Panc1 (cell line): ENCODE measurements around the gene FRMD4A. TPM values are rescaled to one million over a fixed set of nuclear protein-coding genes. Genes with fewer than 3 reads are reported as not detected.

Experiments
- ATAC-seq: fragments of 200-7000 bp; cut with Tn5 transposase; 2 replicates; pipeline ENCODE4 v1.9.1; 2020; ENCODE audit warnings: mild to moderate bottlenecking, moderate library complexity
- BruUV-seq: library from RNA; stranded (reverse); fragments of 400-500 nt; replicated peaks from 2 replicates; lab custom pipeline; 2021; lab: Mats Ljungman, UMichigan
- CTCF ChIA-PET: fragments of 300-600 bp; sonication (Branson Sonifier 250); formaldehyde crosslinking; loops from one replicate; lab custom pipeline; 2022; ENCODE audit warnings: antibody characterized with exemption; lab: Charles Lee
- POLR2A ChIA-PET: fragments of 300-600 bp; sonication (Branson Sonifier 250); formaldehyde crosslinking; loops from one replicate; lab custom pipeline; 2022; ENCODE audit warnings: antibody characterized with exemption; lab: Charles Lee
- DNase-seq: peaks from one replicate; pipeline ENCODE4 v3.0.0-alpha.2; 2010; ENCODE audit warnings: low read depth, low spot score
- H3K27ac ChIP-seq: 2 replicates; pipeline ENCODE4 v1.5.1; 2011; ENCODE audit warnings: mild to moderate bottlenecking, low read length, inconsistent platforms
- H3K27me3 ChIP-seq: fragments of 200-500 bp; sonication (Bioruptor generic); 2 replicates; pipeline ENCODE4 v1.6.0; 2014; ENCODE audit warnings: low read length, inconsistent platforms; ENCODE audit not compliant: control insufficient read depth, insufficient read depth
- H3K36me3 ChIP-seq: fragments of 200-500 bp; sonication (Bioruptor generic); 2 replicates; pipeline ENCODE4 v1.5.1; 2014; ENCODE audit warnings: inconsistent platforms, mild to moderate bottlenecking, low read length, moderate library complexity; ENCODE audit not compliant: control insufficient read depth, insufficient read depth
- H3K4me1 ChIP-seq: 2 replicates; pipeline ENCODE4 v1.5.1; 2011; ENCODE audit warnings: inconsistent platforms, mild to moderate bottlenecking, low read length, moderate library complexity; ENCODE audit not compliant: control insufficient read depth, insufficient read depth
- H3K4me3 ChIP-seq, 2 experiments: 2 replicates each; pipeline ENCODE4 v1.5.1; 2011 to 2012; ENCODE audit warnings: low read depth in 2 of 2, low read length in 2 of 2, mild to moderate bottlenecking in 2 of 2, inconsistent platforms in 1 of 2, moderate library complexity in 1 of 2
- H3K9me3 ChIP-seq: fragments of 200-500 bp; sonication (Bioruptor generic); 2 replicates; pipeline ENCODE4 v1.5.1; 2014; ENCODE audit warnings: low read depth, mild to moderate bottlenecking, inconsistent platforms, low read length, moderate library complexity; ENCODE audit not compliant: control insufficient read depth, insufficient read depth
- CTCF ChIP-seq: fragments of 450-650 bp; IDR thresholded peaks from 2 replicates; pipeline ENCODE4 v1.5.1; 2017; ENCODE audit warnings: mild to moderate bottlenecking
- POLR2AphosphoS5 ChIP-seq: IDR thresholded peaks from 2 replicates; pipeline ENCODE4 v1.6.1; 2012; ENCODE audit warnings: mild to moderate bottlenecking, low read depth, low read length, moderate library complexity
- SIN3A ChIP-seq: IDR thresholded peaks from 2 replicates; pipeline ENCODE4 v1.6.1; 2012; ENCODE audit warnings: low read depth, mild to moderate bottlenecking, low read length, moderate library complexity, borderline replicate concordance; ENCODE audit not compliant: insufficient read depth
- TCF7L2 ChIP-seq: IDR thresholded peaks from 2 replicates; pipeline ENCODE4 v1.6.1; 2011; ENCODE audit warnings: mild to moderate bottlenecking, low read depth, low read length, inconsistent platforms
- in situ Hi-C: cut with HindIII; loops from 2 replicates; pipeline ENCODE4 v1.10.0; 2016; ENCODE audit warnings: low sequenced_read_pairs, low pct_unique_long_range_greater_than_20kb
- intact Hi-C: fragments of 100-400 bp; cut with micrococcal nuclease; formaldehyde crosslinking; loops from one replicate; pipeline ENCODE4 v1.10.0; 2022; ENCODE audit not compliant: unreplicated experiment
- total RNA-seq: library from RNA; stranded (reverse); gene quantifications from one replicate; pipeline ENCODE4 v1.2.1, GENCODE V29; 2021; ENCODE audit not compliant: unreplicated experiment
- TF ChIP-seq, protein P1 (sequence below), 2 experiments: IDR thresholded peaks; 2 replicates each; pipeline ENCODE4 v1.6.1; 2011 to 2012; ENCODE audit warnings: low read depth in 2 of 2, control low read depth in 1 of 2, low read length in 1 of 2, mild to moderate bottlenecking in 1 of 2, moderate library complexity in 1 of 2; ENCODE audit not compliant: insufficient read depth in 1 of 2

Gene FRMD4A
- total RNA-seq, 1 experiment from 2014 or later = 7.1 TPM

- DNase-seq = no peak
- Histone ChIP-seq H3K36me3 (no peaks in the 10 kb centered on the region), H3K27ac (no peak overlapping the region), H3K9me3 (no peaks in the 10 kb centered on the region), H3K4me1 (no peaks in the 10 kb centered on the region), H3K4me3 (no peak overlapping the region), H3K27me3 (no peaks in the 10 kb centered on the region)
- in situ Hi-C loops (no loop called here), intact Hi-C loops (no loop called here)
- BruUV-seq = no TSS peak
- ChIA-PET POLR2A (no interaction called here), CTCF (no interaction called here)
- TF ChIP-seq, protein P1, sequence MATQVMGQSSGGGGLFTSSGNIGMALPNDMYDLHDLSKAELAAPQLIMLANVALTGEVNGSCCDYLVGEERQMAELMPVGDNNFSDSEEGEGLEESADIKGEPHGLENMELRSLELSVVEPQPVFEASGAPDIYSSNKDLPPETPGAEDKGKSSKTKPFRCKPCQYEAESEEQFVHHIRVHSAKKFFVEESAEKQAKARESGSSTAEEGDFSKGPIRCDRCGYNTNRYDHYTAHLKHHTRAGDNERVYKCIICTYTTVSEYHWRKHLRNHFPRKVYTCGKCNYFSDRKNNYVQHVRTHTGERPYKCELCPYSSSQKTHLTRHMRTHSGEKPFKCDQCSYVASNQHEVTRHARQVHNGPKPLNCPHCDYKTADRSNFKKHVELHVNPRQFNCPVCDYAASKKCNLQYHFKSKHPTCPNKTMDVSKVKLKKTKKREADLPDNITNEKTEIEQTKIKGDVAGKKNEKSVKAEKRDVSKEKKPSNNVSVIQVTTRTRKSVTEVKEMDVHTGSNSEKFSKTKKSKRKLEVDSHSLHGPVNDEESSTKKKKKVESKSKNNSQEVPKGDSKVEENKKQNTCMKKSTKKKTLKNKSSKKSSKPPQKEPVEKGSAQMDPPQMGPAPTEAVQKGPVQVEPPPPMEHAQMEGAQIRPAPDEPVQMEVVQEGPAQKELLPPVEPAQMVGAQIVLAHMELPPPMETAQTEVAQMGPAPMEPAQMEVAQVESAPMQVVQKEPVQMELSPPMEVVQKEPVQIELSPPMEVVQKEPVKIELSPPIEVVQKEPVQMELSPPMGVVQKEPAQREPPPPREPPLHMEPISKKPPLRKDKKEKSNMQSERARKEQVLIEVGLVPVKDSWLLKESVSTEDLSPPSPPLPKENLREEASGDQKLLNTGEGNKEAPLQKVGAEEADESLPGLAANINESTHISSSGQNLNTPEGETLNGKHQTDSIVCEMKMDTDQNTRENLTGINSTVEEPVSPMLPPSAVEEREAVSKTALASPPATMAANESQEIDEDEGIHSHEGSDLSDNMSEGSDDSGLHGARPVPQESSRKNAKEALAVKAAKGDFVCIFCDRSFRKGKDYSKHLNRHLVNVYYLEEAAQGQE (IDR thresholded peaks at IDR 0.05; ENCODE audit: insufficient read depth in 1 of 2, low read depth in 2 of 2, low read length in 1 of 2) = no peak
- TF ChIP-seq CTCF (no peak), SIN3A (no peak)
- ATAC-seq = no peak
Observed at GRCh38 chr10:14080795-14081194, 249.9 kb downstream of the FRMD4A start.

GRCh38 chr10:14077430-14077829 lies 253.3 kb downstream of the FRMD4A start:
- in situ Hi-C loops = no loop called here
- no TSS peak for BruUV-seq

More at GRCh38 chr10:14077430-14077829, 253.3 kb downstream of the FRMD4A start:
- TF ChIP-seq CTCF (no peak), POLR2AphosphoS5 (no peak), TCF7L2 (no peak), SIN3A (no peak)
- TF ChIP-seq, protein P1 (IDR thresholded peaks at IDR 0.05; ENCODE audit: insufficient read depth in 1 of 2, low read depth in 2 of 2, low read length in 1 of 2) = no peak
- POLR2A ChIA-PET = no interaction called here
- Histone ChIP-seq H3K9me3 (no peaks in the 10 kb centered on the region), H3K27me3 (no peaks in the 10 kb centered on the region), H3K27ac (no peak overlapping the region), H3K36me3 (no peaks in the 10 kb centered on the region), H3K4me1 (no peaks in the 10 kb centered on the region), H3K4me3 (no peak overlapping the region)
- ATAC-seq (no peak), DNase-seq (no peak)
- intact Hi-C loops = no loop called here
- CTCF ChIA-PET = no interaction called here
